Posterior cingulate gyrus (tissue), 11 donors: ENCODE results near the gene NFKBIL1.
"Not testable (repeated sequence)": the region's sequence is repeated elsewhere in the genome, so short reads cannot be mapped to it uniquely, and the experiment has no call there.

ENCODE experiments used
- DNase-seq, 10 donors: peaks; one replicate each; pipeline versions ENCODE4 v3.0.0 to v3.0.0-alpha.2; 2020 to 2021; ENCODE audit warnings: mixed read lengths in 3 of 10
- intact Hi-C: fragments of 100-400 bp; cut with DNase I; formaldehyde crosslinking; loops from one replicate; pipeline ENCODE4 v1.15.1; 2023

Gene NFKBIL1

DNA sequence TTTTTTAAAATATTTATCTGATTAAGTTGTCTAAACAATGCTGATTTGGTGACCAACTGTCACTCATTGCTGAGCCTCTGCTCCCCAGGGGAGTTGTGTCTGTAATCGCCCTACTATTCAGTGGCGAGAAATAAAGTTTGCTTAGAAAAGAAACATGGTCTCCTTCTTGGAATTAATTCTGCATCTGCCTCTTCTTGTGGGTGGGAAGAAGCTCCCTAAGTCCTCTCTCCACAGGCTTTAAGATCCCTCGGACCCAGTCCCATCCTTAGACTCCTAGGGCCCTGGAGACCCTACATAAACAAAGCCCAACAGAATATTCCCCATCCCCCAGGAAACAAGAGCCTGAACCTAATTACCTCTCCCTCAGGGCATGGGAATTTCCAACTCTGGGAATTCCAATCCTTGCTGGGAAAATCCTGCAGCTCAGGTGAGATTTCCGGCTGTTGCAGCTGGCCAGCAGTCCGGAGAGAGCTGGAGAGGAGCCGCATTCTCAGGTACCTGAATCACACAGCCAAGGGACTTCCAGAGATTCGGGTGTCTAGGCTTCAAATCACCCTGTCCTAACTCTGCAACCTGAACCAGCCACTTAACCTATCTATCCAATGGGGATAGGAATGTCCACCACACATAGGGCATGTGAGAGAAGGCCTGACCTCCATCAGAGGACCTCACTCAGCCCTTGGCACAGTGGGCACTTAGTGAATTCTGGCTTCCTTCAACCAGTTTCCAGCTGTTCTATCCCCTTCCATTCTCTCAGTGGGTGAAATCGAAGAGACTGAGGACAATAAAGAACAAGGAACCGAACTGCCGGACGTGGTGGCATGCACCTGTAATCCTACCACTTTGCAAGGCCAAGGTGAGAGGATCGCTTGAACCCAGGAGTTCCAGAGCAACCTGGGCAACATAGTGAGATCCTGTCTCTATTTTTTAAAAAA is 31.0 kb downstream of the NFKBIL1 start:
- intact Hi-C loops, result no loop called here
- DNase-seq, result no peak

DNA sequence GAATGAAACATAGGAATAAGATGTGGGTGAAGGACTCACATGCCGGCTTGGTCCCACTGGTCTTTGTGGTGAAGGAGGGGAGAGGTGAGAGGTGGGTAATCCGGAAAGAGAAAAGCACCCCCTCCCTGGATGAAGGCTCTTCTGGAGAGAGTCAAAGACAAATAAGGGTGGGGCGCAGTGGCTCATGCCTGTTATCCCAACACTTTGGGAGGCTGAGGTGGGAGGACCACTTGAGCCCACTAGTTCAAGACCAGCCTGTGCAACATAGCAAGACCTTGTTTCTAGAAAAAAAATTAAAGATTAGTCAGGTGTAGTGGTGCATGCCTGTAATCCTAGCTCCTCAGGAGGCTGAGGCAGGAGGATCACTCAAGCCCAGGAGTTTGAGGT is 31.7 kb downstream of the NFKBIL1 start:
- DNase-seq, result peak in 1 of 10 donors; percentile 26
- intact Hi-C loops, result no loop called here

DNA sequence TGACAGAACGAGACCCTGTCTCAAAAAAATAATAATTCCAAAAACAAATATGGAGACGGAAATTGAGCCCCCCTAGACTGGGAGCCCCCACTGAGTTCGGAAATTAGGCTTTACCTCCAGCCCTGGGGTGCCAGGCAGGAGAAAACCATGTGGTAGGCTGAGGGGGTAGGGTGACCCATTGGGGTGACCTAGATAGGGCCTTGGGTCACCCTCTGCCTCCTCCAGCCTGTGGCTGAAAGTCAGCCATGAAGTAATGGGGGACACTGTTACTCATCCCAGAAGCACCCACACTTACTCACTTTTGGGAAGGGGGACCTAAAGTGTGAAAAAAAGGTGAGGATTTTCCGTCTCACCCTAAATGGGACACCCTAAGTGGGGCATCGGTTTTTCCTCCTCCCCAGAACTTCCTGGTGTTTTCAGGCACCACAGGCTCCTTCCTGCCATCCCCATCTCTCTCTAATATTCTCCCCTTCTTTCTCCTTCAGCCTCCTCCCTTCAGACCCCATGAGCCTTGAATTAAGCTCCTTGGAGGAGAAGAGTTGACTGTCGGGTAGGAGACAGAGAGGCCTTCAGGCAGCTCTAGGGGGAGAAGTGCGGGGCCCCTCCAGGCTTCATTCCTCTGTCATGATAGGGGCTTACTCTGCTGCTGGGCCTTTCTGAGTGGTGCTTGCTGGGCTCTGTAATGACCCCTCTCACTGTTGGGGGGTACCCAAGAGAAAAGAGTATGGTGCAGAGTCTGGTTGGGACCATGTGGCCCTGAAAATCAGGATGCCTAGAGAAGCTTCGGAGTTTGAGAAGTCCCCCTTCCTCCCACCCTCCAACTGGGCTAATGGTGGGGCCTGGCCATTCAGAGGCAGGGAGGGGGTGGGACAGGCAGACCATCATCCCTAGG is 32.4 kb downstream of the NFKBIL1 start:
- intact Hi-C loops, result loop anchor here (2.0 kb wide), 1 partner anchor 19 kb away; no protein-coding TSS in a partner anchor
- peak in 1 of 10 donors; percentile 26 for DNase-seq

DNA sequence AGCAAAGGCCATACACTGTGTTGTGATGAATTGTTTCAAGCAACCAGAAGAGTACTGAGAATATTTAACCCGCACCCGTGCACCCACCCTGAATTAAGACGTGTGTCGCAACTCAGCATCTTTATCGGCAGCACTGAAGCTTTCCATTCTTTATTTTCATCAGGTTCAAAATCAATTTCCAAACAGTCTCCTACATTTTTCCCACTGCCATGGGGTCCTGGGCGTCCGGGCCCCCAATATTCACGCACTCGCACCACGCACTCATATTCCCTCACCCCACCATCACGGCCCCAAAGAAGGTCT is 33.0 kb downstream of the NFKBIL1 start:
- intact Hi-C loops, result loop anchor here (2.0 kb wide), 1 partner anchor 18 kb away; no protein-coding TSS in a partner anchor

DNA sequence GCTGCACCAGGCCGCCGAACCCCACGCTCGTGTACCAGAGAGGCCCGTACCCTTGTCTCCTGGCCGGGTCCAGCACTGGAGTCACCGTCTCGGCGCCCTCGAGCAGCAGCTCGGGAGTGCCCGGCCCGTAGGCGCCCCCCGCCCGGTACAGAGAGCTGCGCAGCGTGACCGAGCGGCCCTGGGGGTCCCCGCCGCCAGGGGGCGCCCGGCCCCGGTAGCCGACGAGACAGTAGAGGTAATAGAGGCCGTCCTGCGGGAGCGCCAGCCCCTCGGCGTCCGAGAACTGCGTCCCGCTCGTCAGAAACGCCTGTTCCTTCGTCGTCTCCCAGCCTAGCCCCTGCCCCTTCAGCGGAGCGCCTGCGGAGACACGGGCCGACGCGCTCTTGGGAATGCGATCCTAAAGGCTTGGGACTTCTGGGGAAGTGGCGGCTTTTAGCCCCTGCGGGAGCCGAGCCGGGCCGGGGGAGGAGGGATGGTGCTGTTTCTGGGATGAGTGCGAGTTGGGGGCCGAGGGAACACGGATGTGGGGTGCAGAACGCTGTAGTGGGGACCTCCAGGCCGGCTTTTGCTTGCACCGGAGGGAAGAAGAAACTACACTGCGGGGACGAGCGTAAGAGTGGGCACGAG is 33.5 kb downstream of the NFKBIL1 start:
- intact Hi-C loops, result loop anchor here (2.0 kb wide), 1 partner anchor 18 kb away; no protein-coding TSS in a partner anchor
- peak; percentile 74 to 98 (median 88) for DNase-seq

More for the DNA sequence above, 33.0 kb downstream of the NFKBIL1 start:
- no peak for DNase-seq

DNA sequence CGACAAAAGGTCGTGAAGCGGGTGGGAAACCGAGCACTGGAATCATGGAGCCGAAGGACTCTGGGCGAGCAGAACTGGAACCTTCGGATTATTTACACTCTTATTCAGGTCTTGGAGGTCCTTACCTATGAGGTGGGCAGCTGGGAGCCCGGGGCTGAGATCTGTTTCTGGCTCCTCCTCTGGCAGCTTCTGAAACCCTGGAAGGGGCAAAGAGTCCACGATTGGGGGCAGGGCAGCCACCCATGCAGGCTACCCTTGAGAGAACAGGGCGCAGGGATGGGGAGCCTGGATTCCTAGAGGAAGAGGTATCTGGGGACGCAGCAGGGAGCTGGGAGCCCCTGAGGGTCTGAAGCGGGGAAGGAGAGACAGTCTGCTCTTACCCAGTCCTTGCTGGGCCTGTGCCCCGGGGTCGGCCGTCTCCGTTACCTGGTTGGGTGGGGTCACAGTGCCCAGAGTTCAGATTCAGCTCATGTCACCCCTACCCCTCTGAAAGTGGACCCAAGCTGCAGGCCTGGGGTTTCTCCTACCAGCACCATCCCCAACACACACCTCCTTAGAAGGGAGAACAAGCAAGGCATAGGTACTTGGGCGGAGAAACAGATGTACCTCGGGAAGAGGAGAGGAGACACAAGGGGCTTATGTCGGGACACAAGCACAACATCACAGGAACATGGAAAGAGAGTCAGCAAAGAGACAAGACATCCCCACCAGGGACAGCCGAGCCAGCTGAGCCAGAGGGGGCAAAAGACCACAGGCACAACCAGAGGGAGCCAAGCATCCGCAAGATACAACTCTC is 34.2 kb downstream of the NFKBIL1 start:
- intact Hi-C loops, result loop anchor here (2.0 kb wide), 1 partner anchor 17 kb away; no protein-coding TSS in a partner anchor
- DNase-seq, result peak in 5 of 10 donors; percentile 17 to 82 (median 79)

DNA sequence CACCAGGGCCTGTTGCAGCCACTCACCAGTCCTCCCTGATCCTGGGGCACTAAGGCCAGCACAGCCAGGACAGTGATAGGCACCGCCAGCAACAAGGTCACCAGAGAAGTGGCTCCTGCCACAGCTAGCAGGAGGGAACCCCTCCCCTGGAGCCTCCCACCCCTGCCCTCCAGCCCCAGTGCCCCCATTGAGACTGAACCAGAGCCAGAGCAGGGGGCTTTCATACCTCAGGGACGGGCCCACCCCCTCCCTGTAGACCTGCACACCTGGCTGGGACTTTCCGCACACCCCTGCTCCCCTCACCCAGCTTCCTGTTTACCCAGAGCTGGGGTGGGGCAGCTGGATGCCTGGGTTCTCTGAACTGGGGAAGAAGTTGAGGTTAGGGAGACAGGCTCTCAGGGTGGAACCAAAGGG is 34.8 kb downstream of the NFKBIL1 start, which contains the start of gene LTB:
TSS of gene LTB (minus strand) at position 195 of the 414 bp plus-strand sequence. CDS start at position 188, 7 bp downstream.
- intact Hi-C loops, result no loop called here
- DNase-seq, result peak in 1 of 10 donors; percentile 55

DNA sequence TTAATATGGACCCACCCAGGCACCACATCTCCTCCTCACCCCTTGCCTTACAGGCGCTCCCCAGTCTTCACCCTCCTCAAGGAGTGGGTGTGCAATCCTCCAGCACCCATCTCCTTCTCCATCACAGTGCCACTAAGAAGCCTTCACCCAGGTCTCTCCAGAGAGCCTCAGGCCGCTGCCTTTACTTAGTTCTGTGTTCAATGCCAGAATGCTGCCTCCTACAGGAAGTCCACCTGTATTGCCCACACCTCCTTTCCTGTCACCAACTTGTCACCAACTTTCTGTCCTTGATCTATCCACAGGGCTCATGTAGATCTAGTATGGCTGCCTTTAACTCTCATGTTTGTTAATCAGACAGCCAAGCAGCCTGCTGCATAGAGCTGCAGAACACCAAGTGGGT is 38.1 kb downstream of the NFKBIL1 start:
- peak in 1 of 10 donors; percentile 21 for DNase-seq

DNA sequence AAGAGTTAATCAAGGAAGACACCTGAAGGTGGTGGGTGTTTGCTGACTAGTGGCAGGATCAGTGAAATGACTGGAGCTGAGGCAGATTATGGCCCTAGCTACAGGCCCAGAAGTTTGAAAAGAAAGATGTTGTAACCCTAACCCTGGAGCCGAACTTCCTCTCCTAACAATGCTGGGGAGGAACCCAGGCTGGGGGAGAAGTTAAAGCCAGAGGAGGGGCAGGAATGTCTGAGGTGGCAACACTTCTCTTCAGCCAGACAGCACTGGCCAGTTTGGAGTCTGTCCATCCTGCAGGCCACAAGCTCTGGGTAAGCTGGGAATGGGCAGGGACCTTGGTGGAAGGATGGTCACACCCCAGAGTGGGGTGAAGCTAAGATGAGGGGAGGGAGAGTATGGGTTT is 38.6 kb downstream of the NFKBIL1 start, which contains the start of gene LST1:
TSS of gene LST1 (plus strand) at position 270 of the 400 bp plus-strand sequence. CDS start 1,023 bp downstream, outside the sequence.
- intact Hi-C loops, result no loop called here
- DNase-seq, result peak in 1 of 10 donors; percentile 64

More for the DNA sequence above, 38.1 kb downstream of the NFKBIL1 start:
- intact Hi-C loops, result no loop called here

DNA sequence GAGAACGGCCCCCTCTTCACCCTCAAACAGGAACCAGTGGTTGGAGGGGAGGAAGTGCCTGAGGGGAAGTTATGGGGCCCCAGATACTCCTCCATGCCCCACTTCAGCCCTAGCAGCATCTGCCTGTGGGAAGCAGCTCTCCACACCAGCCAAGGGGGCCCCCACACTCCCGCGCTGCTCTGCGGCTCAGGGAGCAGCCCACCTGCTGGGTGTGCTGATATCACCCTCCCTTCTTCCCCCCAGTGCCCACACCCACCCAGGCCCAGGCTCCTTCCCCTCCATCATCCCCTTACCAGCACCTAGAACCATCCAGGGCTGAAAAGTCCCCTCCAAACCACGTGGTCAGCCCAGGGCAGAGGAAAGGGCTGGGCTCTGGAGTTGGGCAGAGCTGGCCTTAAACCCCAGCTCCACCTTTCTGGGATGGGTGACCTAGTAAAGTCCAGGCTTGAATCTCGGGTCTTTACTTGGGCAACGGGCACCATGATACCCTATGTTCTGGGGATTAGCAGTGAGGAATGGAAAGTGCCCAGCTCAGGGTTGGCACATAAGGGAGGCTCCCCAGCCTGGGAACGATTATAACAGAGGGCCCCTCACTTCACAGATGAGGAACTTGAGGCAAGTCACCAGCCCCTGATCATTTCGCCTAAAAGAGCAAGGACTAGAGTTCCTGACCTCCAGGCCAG is 39.3 kb downstream of the NFKBIL1 start:
- intact Hi-C loops, result no loop called here
- peak in 1 of 10 donors; percentile 85 for DNase-seq

DNA sequence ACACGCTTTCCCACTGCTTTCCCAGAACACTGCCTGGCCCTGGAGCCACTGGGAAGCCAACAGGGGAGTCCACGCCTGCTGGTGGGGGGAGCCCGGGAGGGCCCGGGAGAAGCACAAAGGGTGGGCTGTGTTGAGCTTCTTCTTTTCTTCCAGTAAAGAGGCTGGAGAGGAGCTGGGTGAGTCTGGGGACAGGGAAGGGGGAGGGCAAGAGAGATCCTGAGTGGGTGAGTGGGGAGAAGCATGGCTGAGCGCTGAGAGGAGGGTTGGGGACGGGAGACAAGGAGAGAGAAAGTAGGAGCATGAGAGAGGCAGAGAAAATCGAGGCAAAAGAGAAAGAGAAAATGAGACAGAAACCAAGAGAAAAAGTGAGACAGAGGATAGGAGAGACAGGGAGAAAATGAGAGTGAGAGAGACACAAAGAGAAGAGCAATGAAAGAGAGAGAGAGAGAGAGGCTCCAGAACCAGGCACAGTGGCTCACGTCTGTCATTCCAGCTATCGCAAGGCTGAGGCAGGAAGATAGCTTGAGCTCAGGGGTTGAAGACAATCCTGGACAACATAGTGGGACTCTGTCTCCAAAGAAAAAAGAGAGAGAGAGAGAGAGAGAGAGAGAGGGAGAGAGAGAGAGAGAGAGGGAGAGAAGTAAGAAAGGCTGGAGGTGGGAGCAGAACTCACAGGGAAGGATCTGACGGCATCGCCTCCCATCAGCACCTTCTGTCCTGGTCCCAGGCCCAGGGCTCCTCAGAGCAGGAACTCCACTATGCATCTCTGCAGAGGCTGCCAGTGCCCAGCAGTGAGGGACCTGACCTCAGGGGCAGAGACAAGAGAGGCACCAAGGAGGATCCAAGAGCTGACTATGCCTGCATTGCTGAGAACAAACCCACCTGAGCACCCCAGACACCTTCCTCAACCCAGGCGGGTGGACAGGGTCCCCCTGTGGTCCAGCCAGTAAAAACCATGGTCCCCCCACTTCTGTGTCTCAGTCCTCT is 40.7 kb downstream of the NFKBIL1 start:
- intact Hi-C loops, result no loop called here
- DNase-seq, result peak in 1 of 10 donors; percentile 74

DNA sequence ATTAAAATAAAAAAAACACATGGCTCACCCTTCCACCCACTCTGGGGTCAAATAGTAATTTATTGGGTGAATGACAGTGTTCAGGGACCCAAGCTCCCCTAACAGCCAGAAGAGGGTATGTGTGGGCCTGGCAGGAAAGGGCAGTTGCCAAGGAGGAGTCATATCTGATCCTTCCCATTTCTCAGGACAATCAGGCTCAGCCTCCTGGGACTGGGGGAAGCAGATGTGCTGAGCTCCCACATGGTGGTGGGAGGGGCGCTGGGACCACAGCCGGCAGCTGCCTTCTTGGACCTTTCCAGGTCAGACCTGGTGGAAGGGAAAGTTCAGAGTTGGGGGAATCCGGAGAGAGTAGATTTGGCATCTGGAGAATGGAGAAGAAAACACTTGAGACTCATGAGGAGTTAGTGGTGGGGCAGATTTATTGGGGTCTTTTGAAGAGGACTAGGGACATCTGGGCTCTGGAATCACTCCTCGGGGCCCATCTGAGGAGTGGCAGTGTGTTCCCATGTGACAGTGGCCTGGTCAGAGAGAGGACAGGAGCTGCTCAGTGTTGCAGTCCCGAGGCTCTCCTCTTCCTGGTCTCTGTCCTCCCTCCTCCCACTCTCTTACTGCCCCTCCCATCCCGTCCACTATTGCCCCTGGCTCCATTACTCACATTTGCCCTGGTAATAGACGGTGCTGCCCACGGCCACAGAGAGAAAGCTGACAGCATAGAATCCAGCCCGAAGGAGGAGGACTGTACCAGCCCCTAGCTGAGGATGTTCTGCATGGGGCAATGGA is 41.7 kb downstream of the NFKBIL1 start:
- intact Hi-C loops, result no loop called here
- peak in 1 of 10 donors; percentile 60 for DNase-seq

DNA sequence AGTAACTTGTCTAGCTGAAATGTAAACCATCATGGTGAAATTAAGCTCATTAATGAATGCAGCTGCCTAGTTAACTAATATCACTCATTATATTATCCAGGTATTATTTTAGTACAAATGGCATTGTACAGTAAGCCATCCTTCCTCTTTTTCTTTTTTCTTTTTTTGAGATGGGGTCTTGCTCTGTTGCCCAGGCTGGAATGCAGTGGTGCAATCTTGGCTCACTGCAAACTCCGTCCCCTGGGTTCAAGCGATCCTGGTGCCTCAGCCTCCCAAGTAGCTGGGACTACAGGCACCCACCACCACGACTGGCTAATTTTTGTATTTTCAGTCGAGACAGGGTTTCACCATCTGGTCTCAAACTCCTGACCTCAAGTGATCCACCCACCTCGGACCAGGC is 43.3 kb downstream of the NFKBIL1 start:
- DNase-seq, intact Hi-C loops: not testable (repeated sequence)

DNA sequence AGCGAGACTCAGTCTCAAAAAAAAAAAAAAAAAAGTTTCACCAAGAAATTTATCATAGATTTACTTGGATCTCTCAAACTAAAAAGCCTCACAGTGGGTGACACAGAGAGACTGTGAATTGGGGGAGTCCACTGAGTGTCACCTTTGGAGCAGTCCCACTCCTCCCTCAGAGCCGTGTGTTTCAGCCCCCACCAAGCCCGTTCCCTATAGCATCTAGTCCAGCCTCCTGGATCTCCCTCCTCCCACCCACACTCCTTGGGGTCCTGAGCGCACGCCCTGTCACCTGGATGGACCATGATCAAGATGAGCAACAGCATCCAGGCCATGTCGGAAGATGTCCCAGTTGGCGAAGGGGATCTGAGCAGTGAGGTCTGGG is 45.0 kb downstream of the NFKBIL1 start:
- no peak for DNase-seq
- intact Hi-C loops, result no loop called here

DNA sequence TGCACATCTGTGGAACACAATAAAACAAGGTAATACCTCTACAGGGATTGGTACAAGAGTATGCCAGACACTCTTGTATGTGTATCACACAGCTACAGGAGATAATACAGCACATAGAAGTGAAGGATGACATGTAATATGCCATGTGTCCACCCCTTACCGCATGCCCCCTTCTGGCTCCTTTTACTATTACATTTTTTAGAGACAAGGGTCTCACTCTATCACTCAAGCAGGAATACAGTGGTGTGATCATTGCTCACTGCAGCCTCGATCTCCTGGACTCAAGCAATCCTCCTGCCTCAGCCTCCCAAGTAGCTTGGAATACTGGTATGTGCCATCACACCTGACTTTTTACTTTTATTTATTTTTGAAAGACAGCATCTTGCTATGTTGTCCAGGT is 49.6 kb downstream of the NFKBIL1 start:
- DNase-seq, result no peak

DNA sequence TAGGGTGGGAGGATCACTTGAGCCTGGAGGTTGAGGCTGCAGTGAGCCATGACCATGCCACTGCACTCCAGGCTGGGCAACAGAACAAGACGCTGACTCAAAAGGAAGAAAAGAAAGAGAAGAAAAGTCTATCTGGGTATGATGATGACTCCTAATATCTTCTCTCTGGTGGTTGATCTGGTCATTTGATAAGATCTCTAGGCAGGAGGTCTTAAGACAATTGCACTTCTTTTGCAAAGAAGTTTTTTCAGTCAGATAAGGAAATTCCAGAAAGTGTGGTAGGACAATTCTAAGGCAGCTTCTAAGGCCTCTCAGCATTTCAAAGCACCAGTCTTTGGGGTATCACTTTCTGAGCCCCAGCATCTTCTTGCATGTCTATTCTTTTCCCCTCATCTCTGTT is 59.9 kb downstream of the NFKBIL1 start:
- DNase-seq, result no peak
- intact Hi-C loops, result no loop called here

More for the DNA sequence above, 49.6 kb downstream of the NFKBIL1 start:
- intact Hi-C loops, result no loop called here
